WTC11 (cell line): ENCODE data around the gene CDK5RAP2. TPM values are rescaled to one million over a fixed set of nuclear protein-coding genes. Genes with fewer than 3 reads are reported as not detected.

ENCODE experiments used
- ATAC-seq: fragments of 200-7000 bp; cut with Tn5 transposase; 2 replicates; pipeline ENCODE4 v1.10.0; 2021; ENCODE audit warnings: mild to moderate bottlenecking, moderate library complexity
- CTCF ChIA-PET: fragments of 300-600 bp; sonication (Branson Sonifier 250); formaldehyde crosslinking; loops from one replicate; lab custom pipeline; 2021; ENCODE audit warnings: antibody characterized with exemption; lab: Charles Lee
- POLR2A ChIA-PET: fragments of 350-600 bp; sonication (Branson Sonifier 250); formaldehyde crosslinking; loops from one replicate; lab custom pipeline; 2021; ENCODE audit warnings: antibody characterized with exemption; lab: Charles Lee
- DNase-seq: peaks from one replicate; pipeline ENCODE4 v3.0.0; 2021; ENCODE audit warnings: low spot score
- H3K27ac Mint-ChIP-seq: 2 replicates; pipeline ENCODE4 v1.8.0; 2021; ENCODE audit warnings: mixed read lengths
- H3K27me3 Mint-ChIP-seq: 2 replicates; pipeline ENCODE4 v1.8.0; 2021; ENCODE audit warnings: low read depth, mild to moderate bottlenecking, moderate library complexity, mixed read lengths
- H3K36me3 Mint-ChIP-seq: 2 replicates; pipeline ENCODE4 v1.8.0; 2021; ENCODE audit warnings: mixed read lengths
- H3K4me1 Mint-ChIP-seq: 2 replicates; pipeline ENCODE4 v1.8.0; 2022; ENCODE audit warnings: mixed read lengths
- H3K4me3 Mint-ChIP-seq: 2 replicates; pipeline ENCODE4 v1.8.0; 2021; ENCODE audit warnings: mild to moderate bottlenecking, moderate library complexity, mixed read lengths
- H3K9me3 Mint-ChIP-seq: 2 replicates; pipeline ENCODE4 v1.8.0; 2021; ENCODE audit warnings: mixed read lengths
- CREM ChIP-seq: sonication (generic); formaldehyde crosslinking; IDR thresholded peaks from 2 replicates; pipeline ENCODE4 v1.8.1; 2022; ENCODE audit warnings: mild to moderate bottlenecking, missing genetic modification reagents, moderate library complexity
- E2F5 ChIP-seq: sonication (generic); formaldehyde crosslinking; IDR thresholded peaks from 2 replicates; pipeline ENCODE4 v1.8.1; 2022; ENCODE audit warnings: mild to moderate bottlenecking, moderate library complexity, missing genetic modification reagents
- ETV6 ChIP-seq: sonication (generic); formaldehyde crosslinking; IDR thresholded peaks from 2 replicates; pipeline ENCODE4 v1.8.1; 2022; ENCODE audit warnings: mild to moderate bottlenecking, missing genetic modification reagents
- IRF1 ChIP-seq: sonication (generic); formaldehyde crosslinking; IDR thresholded peaks from 2 replicates; pipeline ENCODE4 v1.8.0; 2023; ENCODE audit warnings: missing genetic modification reagents
- IRF2 ChIP-seq: sonication (generic); formaldehyde crosslinking; IDR thresholded peaks from 2 replicates; pipeline ENCODE4 v1.8.0; 2022; ENCODE audit warnings: low read depth, missing genetic modification reagents, borderline replicate concordance
- KAT7 ChIP-seq: sonication (generic); formaldehyde crosslinking; IDR thresholded peaks from 2 replicates; pipeline ENCODE4 v1.8.1; 2023; ENCODE audit warnings: missing genetic modification reagents, mild to moderate bottlenecking, borderline replicate concordance
- MYBL2 ChIP-seq: sonication (generic); formaldehyde crosslinking; IDR thresholded peaks from 2 replicates; pipeline ENCODE4 v1.8.1; 2023; ENCODE audit warnings: mild to moderate bottlenecking, moderate library complexity, missing genetic modification reagents
- SMAD4 ChIP-seq: sonication (generic); formaldehyde crosslinking; IDR thresholded peaks from 2 replicates; pipeline ENCODE4 v1.8.0; 2022; ENCODE audit warnings: mild to moderate bottlenecking, missing genetic modification reagents
- TEAD4 ChIP-seq: sonication (generic); formaldehyde crosslinking; IDR thresholded peaks from 2 replicates; pipeline ENCODE4 v1.8.0; 2022; ENCODE audit warnings: mild to moderate bottlenecking, missing genetic modification reagents
- TP53 ChIP-seq: sonication (generic); formaldehyde crosslinking; IDR thresholded peaks from 2 replicates; pipeline ENCODE4 v1.8.1; 2023; ENCODE audit warnings: mild to moderate bottlenecking, missing genetic modification reagents
- ZBTB21 ChIP-seq: sonication (generic); formaldehyde crosslinking; IDR thresholded peaks from 2 replicates; pipeline ENCODE4 v1.8.1; 2023; ENCODE audit warnings: mild to moderate bottlenecking, missing genetic modification reagents, borderline replicate concordance
- ZBTB43 ChIP-seq: sonication (generic); formaldehyde crosslinking; IDR thresholded peaks from 2 replicates; pipeline ENCODE4 v1.8.1; 2023; ENCODE audit warnings: mild to moderate bottlenecking, missing genetic modification reagents
- ZMAT4 ChIP-seq: fragments of 250-450 bp; sonication (Bioruptor Pico); IDR thresholded peaks from 2 replicates; pipeline ENCODE4 v1.9.0; 2021; ENCODE audit warnings: mild to moderate bottlenecking
- ZNF219 ChIP-seq: sonication (generic); formaldehyde crosslinking; IDR thresholded peaks from 2 replicates; pipeline ENCODE4 v1.8.0; 2023; ENCODE audit warnings: missing genetic modification reagents, mild to moderate bottlenecking, borderline replicate concordance
- ZNF423 ChIP-seq: fragments of 250-450 bp; sonication (Bioruptor Pico); IDR thresholded peaks from 2 replicates; pipeline ENCODE4 v2.1.2; 2022; ENCODE audit warnings: mild to moderate bottlenecking, moderate library complexity
- total RNA-seq: library from RNA; stranded (reverse); gene quantifications from 3 replicates; pipeline ENCODE4 v1.2.3, GENCODE V29; 2021
- TF ChIP-seq, protein P1 (sequence below): sonication (generic); formaldehyde crosslinking; IDR thresholded peaks from 2 replicates; pipeline ENCODE4 v1.8.0; 2023; ENCODE audit warnings: missing genetic modification reagents, mild to moderate bottlenecking, borderline replicate concordance
- TF ChIP-seq, protein P2 (sequence below): sonication (generic); formaldehyde crosslinking; IDR thresholded peaks from 2 replicates; pipeline ENCODE4 v1.8.1; 2023; ENCODE audit warnings: mild to moderate bottlenecking, missing genetic modification reagents
- TF ChIP-seq, protein P3 (sequence below): sonication (generic); formaldehyde crosslinking; IDR thresholded peaks from 2 replicates; pipeline ENCODE4 v1.8.0; 2022; ENCODE audit warnings: missing genetic modification reagents

The CDK5RAP2 gene
- total RNA-seq, 1 experiment from 2014 or later = 48.3 TPM

DNA sequence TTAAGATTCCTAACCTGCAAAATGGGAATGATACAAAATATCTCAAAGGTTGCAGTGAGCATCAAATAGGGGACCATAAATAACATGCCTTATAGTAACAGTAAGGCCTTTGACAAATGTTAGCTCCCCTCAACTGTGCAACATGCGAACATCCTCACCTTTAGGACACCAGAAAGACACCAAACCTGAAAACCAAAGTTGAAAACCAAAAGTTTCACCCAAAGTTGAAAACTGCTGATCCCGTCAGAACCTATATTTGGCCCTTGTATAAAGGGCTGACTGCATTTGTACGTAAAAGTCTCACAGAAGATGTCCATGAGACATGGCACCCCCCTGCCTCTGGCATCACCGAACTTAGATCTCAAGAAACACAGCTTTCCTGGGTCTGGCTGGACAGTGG, 12.1 kb downstream of the CDK5RAP2 start:
- H3K4me3 Mint-ChIP-seq = no peak overlapping the region
- H3K36me3 Mint-ChIP-seq = peaks cover 58% of the 10 kb centered on the region
- ChIA-PET CTCF (no interaction called here), POLR2A (no interaction called here)
- ATAC-seq (no peak), DNase-seq (no peak)
- H3K9me3 Mint-ChIP-seq = no peaks in the 10 kb centered on the region
- H3K27ac Mint-ChIP-seq = no peak overlapping the region
- no peaks in the 10 kb centered on the region for H3K27me3 Mint-ChIP-seq
- TF ChIP-seq SMAD4 (no peak), TP53 (CRISPR knock-in tag) (no peak)
- TF ChIP-seq, protein P1, sequence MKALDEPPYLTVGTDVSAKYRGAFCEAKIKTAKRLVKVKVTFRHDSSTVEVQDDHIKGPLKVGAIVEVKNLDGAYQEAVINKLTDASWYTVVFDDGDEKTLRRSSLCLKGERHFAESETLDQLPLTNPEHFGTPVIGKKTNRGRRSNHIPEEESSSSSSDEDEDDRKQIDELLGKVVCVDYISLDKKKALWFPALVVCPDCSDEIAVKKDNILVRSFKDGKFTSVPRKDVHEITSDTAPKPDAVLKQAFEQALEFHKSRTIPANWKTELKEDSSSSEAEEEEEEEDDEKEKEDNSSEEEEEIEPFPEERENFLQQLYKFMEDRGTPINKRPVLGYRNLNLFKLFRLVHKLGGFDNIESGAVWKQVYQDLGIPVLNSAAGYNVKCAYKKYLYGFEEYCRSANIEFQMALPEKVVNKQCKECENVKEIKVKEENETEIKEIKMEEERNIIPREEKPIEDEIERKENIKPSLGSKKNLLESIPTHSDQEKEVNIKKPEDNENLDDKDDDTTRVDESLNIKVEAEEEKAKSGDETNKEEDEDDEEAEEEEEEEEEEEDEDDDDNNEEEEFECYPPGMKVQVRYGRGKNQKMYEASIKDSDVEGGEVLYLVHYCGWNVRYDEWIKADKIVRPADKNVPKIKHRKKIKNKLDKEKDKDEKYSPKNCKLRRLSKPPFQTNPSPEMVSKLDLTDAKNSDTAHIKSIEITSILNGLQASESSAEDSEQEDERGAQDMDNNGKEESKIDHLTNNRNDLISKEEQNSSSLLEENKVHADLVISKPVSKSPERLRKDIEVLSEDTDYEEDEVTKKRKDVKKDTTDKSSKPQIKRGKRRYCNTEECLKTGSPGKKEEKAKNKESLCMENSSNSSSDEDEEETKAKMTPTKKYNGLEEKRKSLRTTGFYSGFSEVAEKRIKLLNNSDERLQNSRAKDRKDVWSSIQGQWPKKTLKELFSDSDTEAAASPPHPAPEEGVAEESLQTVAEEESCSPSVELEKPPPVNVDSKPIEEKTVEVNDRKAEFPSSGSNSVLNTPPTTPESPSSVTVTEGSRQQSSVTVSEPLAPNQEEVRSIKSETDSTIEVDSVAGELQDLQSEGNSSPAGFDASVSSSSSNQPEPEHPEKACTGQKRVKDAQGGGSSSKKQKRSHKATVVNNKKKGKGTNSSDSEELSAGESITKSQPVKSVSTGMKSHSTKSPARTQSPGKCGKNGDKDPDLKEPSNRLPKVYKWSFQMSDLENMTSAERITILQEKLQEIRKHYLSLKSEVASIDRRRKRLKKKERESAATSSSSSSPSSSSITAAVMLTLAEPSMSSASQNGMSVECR (CRISPR knock-in tag) = no peak
- H3K4me1 Mint-ChIP-seq = no peaks in the 10 kb centered on the region

DNA sequence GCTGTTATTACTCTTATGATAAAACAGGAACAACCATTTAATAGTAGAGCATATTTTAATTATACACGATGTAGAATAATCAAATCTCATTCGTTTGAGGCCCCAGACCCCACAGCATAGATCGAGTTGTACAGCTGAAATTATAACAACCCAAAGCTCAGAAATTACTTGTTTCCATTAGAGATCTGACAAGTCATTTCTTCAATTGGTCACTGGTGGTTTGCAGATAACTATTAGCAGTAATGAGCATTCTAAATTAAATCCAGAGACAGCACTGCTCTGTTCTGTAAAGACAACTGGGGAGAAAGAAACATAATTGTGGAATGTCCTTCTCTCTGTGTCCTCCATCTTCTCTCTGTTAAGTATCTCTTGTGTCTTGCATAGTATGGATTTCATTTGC, 12.9 kb downstream of the CDK5RAP2 start:
- Mint-ChIP-seq H3K4me3 (no peak overlapping the region), H3K4me1 (no peaks in the 10 kb centered on the region), H3K9me3 (no peaks in the 10 kb centered on the region), H3K27ac (no peak overlapping the region), H3K27me3 (no peaks in the 10 kb centered on the region), H3K36me3 (peaks cover 60% of the 10 kb centered on the region)
- no peak for DNase-seq
- TF ChIP-seq TEAD4 (CRISPR knock-in tag) = no peak
- TF ChIP-seq ZMAT4 = no peak
- TF ChIP-seq IRF2 = no peak
- no peak for TF ChIP-seq ZNF219 (CRISPR knock-in tag)
- TF ChIP-seq CREM (CRISPR knock-in tag) = no peak
- no peak for TF ChIP-seq E2F5 (CRISPR knock-in tag)
- TF ChIP-seq, protein P2, sequence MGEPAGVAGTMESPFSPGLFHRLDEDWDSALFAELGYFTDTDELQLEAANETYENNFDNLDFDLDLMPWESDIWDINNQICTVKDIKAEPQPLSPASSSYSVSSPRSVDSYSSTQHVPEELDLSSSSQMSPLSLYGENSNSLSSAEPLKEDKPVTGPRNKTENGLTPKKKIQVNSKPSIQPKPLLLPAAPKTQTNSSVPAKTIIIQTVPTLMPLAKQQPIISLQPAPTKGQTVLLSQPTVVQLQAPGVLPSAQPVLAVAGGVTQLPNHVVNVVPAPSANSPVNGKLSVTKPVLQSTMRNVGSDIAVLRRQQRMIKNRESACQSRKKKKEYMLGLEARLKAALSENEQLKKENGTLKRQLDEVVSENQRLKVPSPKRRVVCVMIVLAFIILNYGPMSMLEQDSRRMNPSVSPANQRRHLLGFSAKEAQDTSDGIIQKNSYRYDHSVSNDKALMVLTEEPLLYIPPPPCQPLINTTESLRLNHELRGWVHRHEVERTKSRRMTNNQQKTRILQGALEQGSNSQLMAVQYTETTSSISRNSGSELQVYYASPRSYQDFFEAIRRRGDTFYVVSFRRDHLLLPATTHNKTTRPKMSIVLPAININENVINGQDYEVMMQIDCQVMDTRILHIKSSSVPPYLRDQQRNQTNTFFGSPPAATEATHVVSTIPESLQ (CRISPR knock-in tag) = no peak
- TF ChIP-seq MYBL2 (CRISPR knock-in tag) = no peak
- TF ChIP-seq ZNF423 (CRISPR knock-in tag) = no peak
- no peak for TF ChIP-seq KAT7
- TF ChIP-seq IRF1 (CRISPR knock-in tag) = no peak
- TF ChIP-seq ETV6 = no peak
- no peak for ATAC-seq
- POLR2A ChIA-PET = no interaction called here
- CTCF ChIA-PET = no interaction called here

DNA sequence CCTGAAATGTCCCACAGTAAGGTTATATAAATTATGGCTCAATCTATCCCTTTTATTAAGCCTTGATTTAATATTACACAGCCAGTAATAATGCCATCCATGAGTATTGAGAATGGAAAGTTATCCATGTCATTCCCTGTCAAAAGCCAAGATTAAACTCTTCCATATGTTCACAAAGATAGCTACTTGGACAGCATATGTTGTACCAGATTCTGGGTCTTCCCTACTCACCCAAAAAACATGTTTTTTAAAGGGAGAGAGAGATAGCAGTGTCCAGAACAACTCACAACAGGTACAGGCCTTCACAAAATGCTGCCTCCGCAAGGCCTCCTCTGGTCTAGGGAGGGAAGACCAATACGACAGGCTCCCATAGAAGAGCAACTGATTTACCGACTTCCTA, 15.4 kb downstream of the CDK5RAP2 start:
- H3K27ac Mint-ChIP-seq = no peak overlapping the region
- ChIA-PET POLR2A (no interaction called here), CTCF (no interaction called here)
- ATAC-seq (no peak), DNase-seq (no peak)
- peaks cover 42% of the 10 kb centered on the region for H3K36me3 Mint-ChIP-seq
- no peak overlapping the region for H3K4me3 Mint-ChIP-seq
- no peaks in the 10 kb centered on the region for H3K9me3 Mint-ChIP-seq
- H3K4me1 Mint-ChIP-seq = no peaks in the 10 kb centered on the region
- no peaks in the 10 kb centered on the region for H3K27me3 Mint-ChIP-seq
- TF ChIP-seq ZBTB43 = no peak
- no peak for TF ChIP-seq ZBTB21 (CRISPR knock-in tag)
- no peak for TF ChIP-seq IRF2
- TF ChIP-seq, protein P3, sequence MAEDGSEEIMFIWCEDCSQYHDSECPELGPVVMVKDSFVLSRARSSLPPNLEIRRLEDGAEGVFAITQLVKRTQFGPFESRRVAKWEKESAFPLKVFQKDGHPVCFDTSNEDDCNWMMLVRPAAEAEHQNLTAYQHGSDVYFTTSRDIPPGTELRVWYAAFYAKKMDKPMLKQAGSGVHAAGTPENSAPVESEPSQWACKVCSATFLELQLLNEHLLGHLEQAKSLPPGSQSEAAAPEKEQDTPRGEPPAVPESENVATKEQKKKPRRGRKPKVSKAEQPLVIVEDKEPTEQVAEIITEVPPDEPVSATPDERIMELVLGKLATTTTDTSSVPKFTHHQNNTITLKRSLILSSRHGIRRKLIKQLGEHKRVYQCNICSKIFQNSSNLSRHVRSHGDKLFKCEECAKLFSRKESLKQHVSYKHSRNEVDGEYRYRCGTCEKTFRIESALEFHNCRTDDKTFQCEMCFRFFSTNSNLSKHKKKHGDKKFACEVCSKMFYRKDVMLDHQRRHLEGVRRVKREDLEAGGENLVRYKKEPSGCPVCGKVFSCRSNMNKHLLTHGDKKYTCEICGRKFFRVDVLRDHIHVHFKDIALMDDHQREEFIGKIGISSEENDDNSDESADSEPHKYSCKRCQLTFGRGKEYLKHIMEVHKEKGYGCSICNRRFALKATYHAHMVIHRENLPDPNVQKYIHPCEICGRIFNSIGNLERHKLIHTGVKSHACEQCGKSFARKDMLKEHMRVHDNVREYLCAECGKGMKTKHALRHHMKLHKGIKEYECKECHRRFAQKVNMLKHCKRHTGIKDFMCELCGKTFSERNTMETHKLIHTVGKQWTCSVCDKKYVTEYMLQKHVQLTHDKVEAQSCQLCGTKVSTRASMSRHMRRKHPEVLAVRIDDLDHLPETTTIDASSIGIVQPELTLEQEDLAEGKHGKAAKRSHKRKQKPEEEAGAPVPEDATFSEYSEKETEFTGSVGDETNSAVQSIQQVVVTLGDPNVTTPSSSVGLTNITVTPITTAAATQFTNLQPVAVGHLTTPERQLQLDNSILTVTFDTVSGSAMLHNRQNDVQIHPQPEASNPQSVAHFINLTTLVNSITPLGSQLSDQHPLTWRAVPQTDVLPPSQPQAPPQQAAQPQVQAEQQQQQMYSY = no peak
- no peak for TF ChIP-seq E2F5 (CRISPR knock-in tag)
